Heart left ventricle (tissue), 13 donors: ENCODE data around the gene ST6GALNAC1.

Experiments
- POLR2A ChIP-seq, 2 donors: fragments of 450-650 bp; IDR thresholded peaks; one replicate each; pipeline ENCODE4 v1.6.1; 2017; ENCODE audit warnings: antibody characterized with exemption in 2 of 2, mild to moderate bottlenecking in 2 of 2, moderate library complexity in 2 of 2
- TF ChIP-seq, protein P1 (sequence below), 12 donors: fragments of 200-600 bp; sonication (generic) in 4 of 12; IDR thresholded peaks; one replicate each; pipeline versions ENCODE4 v1.5.0 to v1.8.0; 2018 to 2022; ENCODE audit warnings: antibody characterized with exemption in 12 of 12, mild to moderate bottlenecking in 5 of 12
- donor health status: ischemic (EF 13 %, LVEDD 7.1; RV severe dilation, severe dysfunction).
- donor health status: DM: no; HTN: yes; CAD: no.
- donor health status: DM: no; HTN: no; CAD: no.
- donor health status: ischemic (EF 25% LVEDD 6.9; RV normal size, moderate dysfunction).
- donor health status: ischemic (EF 25% LVEDD 5.7; RV mildly dilated, moderate dysfunction).
- donor health status: ischemic (EF 35%, LVEDD 5.7; RV mildly dilated, moderate dysfunction).
- donor health status: nonischemic (EF 11% LVEDD 7.7; RV severe dilation, severe dysfunction).
- donor health status: DM: yes; HTN: yes; CAD: no.
- donor health status: PGD.
- donor health status: ischemic (EF 29% LVEDD 5.4; RV normal size, mild dysfunction).
- donor health status: nonischemic (EF 23%, LVEDD 6.1; RV moderate dilation, normal function).

GRCh38 chr17:76667491-76667755 lies 23.9 kb upstream of the ST6GALNAC1 start:
- TF ChIP-seq, protein P1, sequence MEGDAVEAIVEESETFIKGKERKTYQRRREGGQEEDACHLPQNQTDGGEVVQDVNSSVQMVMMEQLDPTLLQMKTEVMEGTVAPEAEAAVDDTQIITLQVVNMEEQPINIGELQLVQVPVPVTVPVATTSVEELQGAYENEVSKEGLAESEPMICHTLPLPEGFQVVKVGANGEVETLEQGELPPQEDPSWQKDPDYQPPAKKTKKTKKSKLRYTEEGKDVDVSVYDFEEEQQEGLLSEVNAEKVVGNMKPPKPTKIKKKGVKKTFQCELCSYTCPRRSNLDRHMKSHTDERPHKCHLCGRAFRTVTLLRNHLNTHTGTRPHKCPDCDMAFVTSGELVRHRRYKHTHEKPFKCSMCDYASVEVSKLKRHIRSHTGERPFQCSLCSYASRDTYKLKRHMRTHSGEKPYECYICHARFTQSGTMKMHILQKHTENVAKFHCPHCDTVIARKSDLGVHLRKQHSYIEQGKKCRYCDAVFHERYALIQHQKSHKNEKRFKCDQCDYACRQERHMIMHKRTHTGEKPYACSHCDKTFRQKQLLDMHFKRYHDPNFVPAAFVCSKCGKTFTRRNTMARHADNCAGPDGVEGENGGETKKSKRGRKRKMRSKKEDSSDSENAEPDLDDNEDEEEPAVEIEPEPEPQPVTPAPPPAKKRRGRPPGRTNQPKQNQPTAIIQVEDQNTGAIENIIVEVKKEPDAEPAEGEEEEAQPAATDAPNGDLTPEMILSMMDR (IDR thresholded peaks at IDR 0.05) = no peak
- no peak for TF ChIP-seq POLR2A (IDR thresholded peaks at IDR 0.05)
